HepG2 (cell line): ENCODE results near the gene RASA1.

ENCODE experiments used
- CTCF ChIP-seq: sonication (generic); formaldehyde crosslinking; IDR thresholded peaks from 2 replicates; pipeline ENCODE4 v1.5.0; 2020; ENCODE audit warnings: mild to moderate bottlenecking, missing genetic modification reagents, moderate library complexity
- MLX ChIP-seq: IDR thresholded peaks from 2 replicates; pipeline ENCODE4 v1.6.1; 2016

- no peak for TF ChIP-seq CTCF (CRISPR knock-in tag)
- no peak for TF ChIP-seq MLX (CRISPR knock-in tag)
Observed at GRCh38 chr5:87307796-87308423, 40.2 kb downstream of the RASA1 start.
